HG03575 (cell line): ENCODE results near the gene BBS9.

Source experiments
- ATAC-seq: cut with Tn5 transposase; IDR thresholded peaks from one replicate; pipeline ENCODE4 v1.9.1; 2021; ENCODE audit not compliant: unreplicated experiment, insufficient number of reproducible peaks, low FRiP score; ENCODE audit errors: extremely low read depth

The BBS9 gene

GRCh38 chr7:33114976-33115375 is 14.4 kb upstream of the BBS9 start:
- no peak for ATAC-seq

GRCh38 chr7:33118383-33118782 is 11.0 kb upstream of the BBS9 start:
- no peak for ATAC-seq

- no peak for ATAC-seq
Measured at GRCh38 chr7:33127085-33127484, 2.3 kb upstream of the BBS9 start.

- ATAC-seq, result no peak
Measured at GRCh38 chr7:33128631-33128989, 754 bp upstream of the BBS9 start.

GRCh38 chr7:33129806-33130153 is 416 bp downstream of the BBS9 start:
- no peak for ATAC-seq

GRCh38 chr7:33130184-33130583 is 820 bp downstream of the BBS9 start:
- no peak for ATAC-seq

GRCh38 chr7:33137103-33137502 is 7.7 kb downstream of the BBS9 start:
- no peak for ATAC-seq

- no peak for ATAC-seq
Measured at GRCh38 chr7:33142585-33142984, 13.2 kb downstream of the BBS9 start.

- ATAC-seq, result no peak
Measured at GRCh38 chr7:33143996-33144718, 14.8 kb downstream of the BBS9 start.

GRCh38 chr7:33145156-33145555 is 15.8 kb downstream of the BBS9 start:
- ATAC-seq, result no peak

- ATAC-seq, result no peak
Measured at GRCh38 chr7:33152087-33152486, 22.7 kb downstream of the BBS9 start.

GRCh38 chr7:33155811-33156210 is 26.4 kb downstream of the BBS9 start:
- no peak for ATAC-seq

GRCh38 chr7:33156441-33156840 is 27.1 kb downstream of the BBS9 start:
- ATAC-seq, result no peak

GRCh38 chr7:33157311-33157710 is 27.9 kb downstream of the BBS9 start:
- ATAC-seq, result no peak

- no peak for ATAC-seq
Measured at GRCh38 chr7:33157781-33158180, 28.4 kb downstream of the BBS9 start.

GRCh38 chr7:33177876-33178275 is 48.5 kb downstream of the BBS9 start:
- no peak for ATAC-seq

- no peak for ATAC-seq
Measured at GRCh38 chr7:33179519-33179918, 50.2 kb downstream of the BBS9 start.

- ATAC-seq, result no peak
Measured at GRCh38 chr7:33183504-33183903, 54.1 kb downstream of the BBS9 start.

- ATAC-seq, result no peak
Measured at GRCh38 chr7:33184828-33185227, 55.5 kb downstream of the BBS9 start.

- ATAC-seq, result no peak
Measured at GRCh38 chr7:33185786-33186185, 56.4 kb downstream of the BBS9 start.

GRCh38 chr7:33186192-33186591 is 56.8 kb downstream of the BBS9 start:
- no peak for ATAC-seq
